T-cell (primary cell): ENCODE data around the gene MEF2A. TPM values are rescaled to one million over a fixed set of nuclear protein-coding genes. Genes with fewer than 3 reads are reported as not detected.
A peak's percentile ranks its signal among the peaks of the same experiment; 100 is the strongest.
"Not testable (repeated sequence)": the region's sequence is repeated elsewhere in the genome, so short reads cannot be mapped to it uniquely, and the experiment has no call there.

Source experiments
- ATAC-seq, 4 experiments: fragments of 200-7000 bp in 3 of 4; fragments of 150-1000 bp in 1 of 4; cut with Tn5 transposase; replicated peaks in 1 of 4; 1 replicate in 3 of 4; 2 replicates in 1 of 4; pipeline ENCODE4 v1.10.0; 2021; ENCODE audit warnings: moderate library complexity in 3 of 4, mild to moderate bottlenecking in 2 of 4, moderate number of reproducible peaks in 1 of 4
- CTCF ChIA-PET, 2 donors: fragments of 300-600 bp; sonication (Branson Sonifier 250); formaldehyde crosslinking; loops; one replicate each; lab custom pipeline; 2022; ENCODE audit warnings: antibody characterized with exemption in 2 of 2; lab: Charles Lee
- POLR2A ChIA-PET, 2 donors: fragments of 300-600 bp; sonication (Branson Sonifier 250); formaldehyde crosslinking; loops; one replicate each; lab custom pipeline; 2022; ENCODE audit warnings: antibody characterized with exemption in 2 of 2; lab: Charles Lee
- DNase-seq, 35 experiments: peaks; one replicate each; pipeline versions ENCODE4 v3.0.0 to v3.0.0-alpha.2; 2013 to 2023
- H3K27ac ChIP-seq: one replicate; pipeline ENCODE4 v1.5.1; 2013; ENCODE audit warnings: low read length
- H3K27me3 ChIP-seq, 2 experiments: replicated peaks in 1 of 2; 1 replicate in 1 of 2; 2 replicates in 1 of 2; pipeline versions ENCODE4 v1.6.1 to v1.7.0; 2013; ENCODE audit warnings: low read length in 1 of 2, mixed read lengths in 1 of 2; ENCODE audit not compliant: control insufficient read depth in 2 of 2, insufficient read depth in 2 of 2; ENCODE audit errors: extremely low read depth in 1 of 2
- H3K36me3 ChIP-seq, 2 donors: 1 replicate in 1 of 2; 2 replicates in 1 of 2; pipeline versions ENCODE4 v1.6.1 to v1.7.0; 2013; ENCODE audit warnings: low read length in 1 of 2; ENCODE audit not compliant: control insufficient read depth in 2 of 2, insufficient read depth in 1 of 2; ENCODE audit errors: extremely low read depth in 1 of 2
- H3K4me1 ChIP-seq, 2 experiments: 1 replicate in 1 of 2; 2 replicates in 1 of 2; pipeline versions ENCODE4 v1.6.1 to v1.7.0; 2013; ENCODE audit warnings: low read length in 2 of 2, mixed read lengths in 1 of 2; ENCODE audit not compliant: insufficient read depth in 2 of 2, control insufficient read depth in 1 of 2; ENCODE audit errors: extremely low read depth in 1 of 2
- H3K4me3 ChIP-seq, 2 donors: 1 replicate in 1 of 2; 2 replicates in 1 of 2; pipeline versions ENCODE4 v1.5.1 to v1.7.0; 2013; ENCODE audit warnings: mild to moderate bottlenecking in 2 of 2, low read length in 1 of 2, moderate library complexity in 1 of 2; ENCODE audit not compliant: control insufficient read depth in 1 of 2; ENCODE audit errors: extremely low read depth in 1 of 2
- H3K9me3 ChIP-seq: 2 replicates; pipeline ENCODE4 v1.7.0; 2013
- H3K27ac Mint-ChIP-seq, 2 donors: one replicate each; pipeline ENCODE4 v1.8.0; 2020 to 2021; ENCODE audit warnings: mild to moderate bottlenecking in 2 of 2, mixed read lengths in 2 of 2
- H3K27me3 Mint-ChIP-seq, 2 donors: one replicate each; pipeline ENCODE4 v1.8.0; 2021 to 2022; ENCODE audit warnings: mixed read lengths in 2 of 2
- H3K36me3 Mint-ChIP-seq: one replicate; pipeline ENCODE4 v1.8.0; 2021; ENCODE audit warnings: mixed read lengths
- H3K4me1 Mint-ChIP-seq, 3 donors: one replicate each; pipeline ENCODE4 v1.8.0; 2020 to 2022; ENCODE audit warnings: mixed read lengths in 3 of 3, mild to moderate bottlenecking in 1 of 3
- H3K4me3 Mint-ChIP-seq, 3 donors: one replicate each; pipeline ENCODE4 v1.8.0; 2020 to 2022; ENCODE audit warnings: mild to moderate bottlenecking in 3 of 3, mixed read lengths in 3 of 3, moderate library complexity in 3 of 3
- H3K9me3 Mint-ChIP-seq, 3 donors: one replicate each; pipeline ENCODE4 v1.8.0; 2020 to 2022; ENCODE audit warnings: mixed read lengths in 3 of 3
- WGBS: methylation state at CpG from one replicate; pipeline ENCODE4 v1.1.5; 2013; ENCODE audit warnings: missing lambda C conversion rate; ENCODE audit not compliant: insufficient coverage; 5-methylcytosine and 5-hydroxymethylcytosine counted together
- total RNA-seq, 35 experiments: library from RNA in 6 of 35; stranded (reverse) in 6 of 35; fragments of 120-200 nt in 1 of 35; gene quantifications; one replicate each; pipeline versions ENCODE4 v1.2.1 to v1.2.4 and lab custom pipeline; 2013 to 2026

MEF2A gene
- total RNA-seq, 5 donors from 2014 or later (not counting 1 experiment from before 2014, with no cell fraction given), result 31.6 to 37.4 (median 33.9) TPM

- Histone ChIP-seq H3K27me3 (no peaks in the 10 kb centered on the region), H3K4me3 (peak overlapping the region; percentile 71 to 86), H3K9me3 (no peaks in the 10 kb centered on the region), H3K4me1 (peaks cover 2 to 21% of the 10 kb centered on the region in 2 experiments), H3K36me3 (peaks cover 0 to 11% of the 10 kb centered on the region in 2 donors), H3K27ac (no peak overlapping the region)
- peak in 5 of 35 experiments; percentile 3 to 13 (median 8) for DNase-seq
- H3K9me3 Mint-ChIP-seq, result no peaks in the 10 kb centered on the region
- no peaks in the 10 kb centered on the region for H3K27me3 Mint-ChIP-seq
- H3K4me1 Mint-ChIP-seq, result peaks cover 20 to 27% (median 25%) of the 10 kb centered on the region in 3 donors
- CTCF ChIA-PET, result interaction anchor here (0.5 to 2.0 kb wide), 12 partner anchors 11 to 869 kb away, joined by 3 to 34 read pairs (median 4); partner anchors contain the start of genes ASB7 (in 1 of the 2) and LINS1 (in 1 of the 2)
- WGBS, result 3% methylated on average over 38 of the region's 46 CpGs
- H3K27ac Mint-ChIP-seq, result peak overlapping the region; percentile 49 to 82
- peaks cover 3% of the 10 kb centered on the region for H3K36me3 Mint-ChIP-seq
- POLR2A ChIA-PET, result interaction anchor here (0.5 to 0.9 kb wide), 11 partner anchors 13 to 965 kb away, joined by 3 to 9 read pairs (median 5); partner anchors contain the start of gene MEF2A (in 1 of the 2)
- peak overlapping the region; percentile 82 to 85 (median 83) for H3K4me3 Mint-ChIP-seq
- peak in 3 of 4 experiments; percentile 32 to 43 (median 33) for ATAC-seq
Observed at GRCh38 chr15:99732751-99733267, 167.0 kb downstream of the MEF2A start.

GRCh38 chr15:99733268-99734039 lies 167.7 kb downstream of the MEF2A start, which contains the start of gene LYSMD4:
Gene LYSMD4 (minus strand): TSS chr15:99733437. CDS start chr15:99731999, 1,438 bp downstream.
- peaks cover 2 to 21% of the 10 kb centered on the region in 2 experiments for H3K4me1 ChIP-seq
- Mint-ChIP-seq H3K4me1 (peaks cover 20 to 27% (median 25%) of the 10 kb centered on the region in 3 donors), H3K27me3 (no peaks in the 10 kb centered on the region), H3K36me3 (peaks cover 3% of the 10 kb centered on the region), H3K4me3 (peak within 1 kb of the TSS; percentile 82 to 85 (median 83)), H3K9me3 (no peaks in the 10 kb centered on the region), H3K27ac (peak within 1 kb of the TSS; percentile 91 to 96)
- CTCF ChIA-PET, result interaction anchor here (0.5 to 2.0 kb wide), 15 partner anchors 10 to 869 kb away, joined by 3 to 34 read pairs (median 4); partner anchors contain the start of genes ASB7 (in 1 of the 2), LINS1 (in 1 of the 2) and TTC23 (in 1 of the 2)
- no peaks in the 10 kb centered on the region for H3K9me3 ChIP-seq
- H3K4me3 ChIP-seq, result peak within 1 kb of the TSS; percentile 71 to 86
- POLR2A ChIA-PET, result interaction anchor here (0.5 to 0.9 kb wide), 11 partner anchors 13 to 966 kb away, joined by 3 to 9 read pairs (median 5); partner anchors contain the start of gene MEF2A (in 1 of the 2)
- H3K27me3 ChIP-seq, result no peaks in the 10 kb centered on the region
- ATAC-seq (peak; percentile 98 to 100 (median 98)), DNase-seq (peak; percentile 95 to 99 (median 98))
- H3K36me3 ChIP-seq, result peaks cover 0 to 9% of the 10 kb centered on the region in 2 donors
- peak within 1 kb of the TSS; percentile 84 for H3K27ac ChIP-seq
- 16% methylated on average over 53 of the region's 69 CpGs for WGBS

GRCh38 chr15:99734040-99734291 lies 168.2 kb downstream of the MEF2A start:
- peak overlapping the region; percentile 91 to 96 for H3K27ac Mint-ChIP-seq
- DNase-seq, H3K9me3 Mint-ChIP-seq, H3K36me3 Mint-ChIP-seq, ATAC-seq, POLR2A ChIA-PET, H3K27me3 ChIP-seq, H3K36me3 ChIP-seq, H3K27me3 Mint-ChIP-seq, H3K9me3 ChIP-seq: not testable (repeated sequence)
- H3K4me3 Mint-ChIP-seq, result peak overlapping the region; percentile 75 to 82 (median 79)
- H3K4me1 Mint-ChIP-seq, result peaks cover 20 to 27% (median 25%) of the 10 kb centered on the region in 3 donors
- CTCF ChIA-PET, result interaction anchor here (0.6 to 2.0 kb wide), 7 partner anchors 23 to 617 kb away, joined by 3 to 34 read pairs (median 7); partner anchors contain the start of gene TTC23 (in 1 of the 2)
- Histone ChIP-seq H3K4me1 (peaks cover 2 to 21% of the 10 kb centered on the region in 2 experiments), H3K27ac (peak overlapping the region; percentile 84), H3K4me3 (peak overlapping the region in 1 of 2 donors; percentile 45)
- WGBS, result 71% methylated on average over 1 of the region's 13 CpGs

GRCh38 chr15:99734575-99734974 lies 168.8 kb downstream of the MEF2A start:
- ChIA-PET POLR2A (no interaction called here), CTCF (interaction anchor here (1.0 to 2.0 kb wide), 3 partner anchors 31 to 616 kb away, joined by 3 to 12 read pairs (median 7); no protein-coding TSS in a partner anchor)
- Histone ChIP-seq H3K9me3 (no peaks in the 10 kb centered on the region), H3K36me3 (peaks cover 0 to under 1% of the 10 kb centered on the region in 2 donors), H3K27ac (no peak overlapping the region), H3K27me3 (no peaks in the 10 kb centered on the region), H3K4me1 (peaks cover 2 to 21% of the 10 kb centered on the region in 2 experiments), H3K4me3 (no peak overlapping the region)
- Mint-ChIP-seq H3K9me3 (no peaks in the 10 kb centered on the region), H3K27ac (peak overlapping the region; percentile 52 to 68), H3K27me3 (no peaks in the 10 kb centered on the region), H3K4me1 (peaks cover 20 to 27% (median 25%) of the 10 kb centered on the region in 3 donors), H3K4me3 (peak overlapping the region; percentile 5 to 82 (median 13)), H3K36me3 (peaks cover 3% of the 10 kb centered on the region)
- DNase-seq (no peak), ATAC-seq (no peak)
- WGBS, result 100% methylated on average over 1 of the region's 1 CpG

GRCh38 chr15:99735868-99736267 lies 170.1 kb downstream of the MEF2A start:
- ChIA-PET POLR2A (no interaction called here), CTCF (interaction anchor here in 1 of 2 donors (1.4 kb wide), 1 partner anchor 32 kb away, joined by 4 read pairs; no protein-coding TSS in a partner anchor)
- Mint-ChIP-seq H3K36me3 (peaks cover 3% of the 10 kb centered on the region), H3K27me3 (no peaks in the 10 kb centered on the region), H3K4me1 (peaks cover 15 to 19% (median 17%) of the 10 kb centered on the region in 3 donors), H3K4me3 (no peak overlapping the region), H3K27ac (no peak overlapping the region), H3K9me3 (no peaks in the 10 kb centered on the region)
- Histone ChIP-seq H3K27ac (no peak overlapping the region), H3K4me3 (no peak overlapping the region), H3K36me3 (no peaks in the 10 kb centered on the region), H3K27me3 (no peaks in the 10 kb centered on the region), H3K4me1 (peaks cover 2 to 21% of the 10 kb centered on the region in 2 experiments), H3K9me3 (no peaks in the 10 kb centered on the region)
- DNase-seq (no peak), ATAC-seq (no peak)
- 86% methylated on average over 2 of the region's 4 CpGs for WGBS

GRCh38 chr15:99736702-99737101 lies 170.9 kb downstream of the MEF2A start:
- Histone ChIP-seq H3K27me3 (no peaks in the 10 kb centered on the region), H3K4me3 (no peak overlapping the region), H3K36me3 (no peaks in the 10 kb centered on the region), H3K27ac (no peak overlapping the region), H3K9me3 (no peaks in the 10 kb centered on the region), H3K4me1 (peaks cover 2 to 17% of the 10 kb centered on the region in 2 experiments)
- CTCF ChIA-PET, result interaction anchor here in 1 of 2 donors (0.7 to 1.4 kb wide), 2 partner anchors 29 to 32 kb away, joined by 3 to 4 read pairs; no protein-coding TSS in a partner anchor
- Mint-ChIP-seq H3K27ac (no peak overlapping the region), H3K4me1 (peaks cover 13 to 14% (median 13%) of the 10 kb centered on the region in 3 donors), H3K4me3 (no peak overlapping the region), H3K9me3 (no peaks in the 10 kb centered on the region), H3K27me3 (no peaks in the 10 kb centered on the region), H3K36me3 (no peaks in the 10 kb centered on the region)
- ATAC-seq (no peak), DNase-seq (no peak)
- no CpG with 5 or more reads among the region's 2 CpGs for WGBS
- POLR2A ChIA-PET, result no interaction called here
